K562 treated with DMSO at 1 percent for 12 hours (cell line): ENCODE data around the gene BBS1. TPM values are rescaled to one million over a fixed set of nuclear protein-coding genes. Genes with fewer than 3 reads are reported as not detected.

Experiments
- total RNA-seq: library from RNA; unstranded; fragments of 300-600 nt; gene quantifications from 2 replicates; pipeline ENCODE4 v1.2.3, GENCODE V29; 2022; ENCODE audit not compliant: insufficient read depth

The BBS1 gene
- total RNA-seq: 8.5 and 13.5 TPM in 2 replicates

GRCh38 chr11:66510271-66510989 lies at the start of gene BBS1:
BBS1 (plus strand) TSS chr11:66510635; CDS start chr11:66510660, 25 bp downstream.

GRCh38 chr11:66466225-66467033 lies 44.0 kb upstream of the BBS1 start, which contains the start of gene PELI3:
PELI3 (plus strand) TSS chr11:66466905; CDS start chr11:66468129, 1,224 bp downstream.

DNA sequence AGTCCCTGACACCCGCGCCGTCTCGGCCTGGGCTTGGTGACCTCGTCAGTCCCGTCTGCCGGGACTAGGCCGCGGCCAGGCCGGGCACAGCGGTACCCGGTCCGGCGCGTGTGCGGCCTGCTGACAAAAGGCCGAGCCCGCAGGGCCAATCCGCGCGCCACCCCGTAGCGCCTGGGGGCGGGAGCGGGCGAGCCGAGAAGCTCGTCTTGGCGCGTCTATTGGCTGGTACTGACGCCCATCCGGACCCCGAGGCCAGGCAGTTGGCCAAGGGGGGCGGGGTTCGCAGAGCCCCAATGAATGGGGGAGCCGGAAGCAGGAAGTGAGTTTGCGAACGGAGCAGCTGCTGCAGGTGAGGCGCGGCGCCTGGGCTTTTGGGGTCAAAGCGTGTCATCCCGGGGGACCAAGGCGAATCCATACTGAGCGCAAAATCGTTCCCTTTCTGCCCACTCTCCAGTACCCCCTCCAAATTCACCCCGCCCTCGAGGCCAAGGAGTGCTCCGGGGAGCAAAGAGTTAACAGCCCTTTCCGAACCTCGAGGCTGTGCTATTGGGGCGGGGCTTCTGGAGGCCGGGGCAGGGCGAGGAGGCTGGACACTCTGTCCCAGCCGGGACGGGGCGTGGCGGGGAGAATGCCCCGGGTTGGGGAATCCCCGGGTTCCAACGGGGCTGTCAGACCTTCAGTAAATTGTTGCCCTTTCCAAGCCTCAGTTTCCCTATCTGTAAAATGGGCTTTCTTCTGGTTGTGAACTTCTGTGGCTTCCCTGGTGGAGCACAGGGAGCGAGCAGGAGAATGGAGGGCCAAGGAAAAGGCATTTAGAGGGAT lies 30.1 kb upstream of the BBS1 start, which contains the start of gene DPP3:
DPP3 (plus strand) TSS at position 318 of the 822 bp plus-strand sequence. CDS start 1,767 bp downstream, outside the sequence.

GRCh38 chr11:66545701-66546367 lies 35.4 kb downstream of the BBS1 start, which contains the start of gene ZDHHC24:
ZDHHC24 (minus strand) TSS chr11:66546048; CDS start chr11:66546003, 45 bp downstream.

GRCh38 chr11:66546368-66546965 lies 36.0 kb downstream of the BBS1 start, which contains the start of gene ACTN3:
ACTN3 (plus strand) TSS chr11:66546903; CDS start chr11:66546938, 35 bp downstream.

DNA sequence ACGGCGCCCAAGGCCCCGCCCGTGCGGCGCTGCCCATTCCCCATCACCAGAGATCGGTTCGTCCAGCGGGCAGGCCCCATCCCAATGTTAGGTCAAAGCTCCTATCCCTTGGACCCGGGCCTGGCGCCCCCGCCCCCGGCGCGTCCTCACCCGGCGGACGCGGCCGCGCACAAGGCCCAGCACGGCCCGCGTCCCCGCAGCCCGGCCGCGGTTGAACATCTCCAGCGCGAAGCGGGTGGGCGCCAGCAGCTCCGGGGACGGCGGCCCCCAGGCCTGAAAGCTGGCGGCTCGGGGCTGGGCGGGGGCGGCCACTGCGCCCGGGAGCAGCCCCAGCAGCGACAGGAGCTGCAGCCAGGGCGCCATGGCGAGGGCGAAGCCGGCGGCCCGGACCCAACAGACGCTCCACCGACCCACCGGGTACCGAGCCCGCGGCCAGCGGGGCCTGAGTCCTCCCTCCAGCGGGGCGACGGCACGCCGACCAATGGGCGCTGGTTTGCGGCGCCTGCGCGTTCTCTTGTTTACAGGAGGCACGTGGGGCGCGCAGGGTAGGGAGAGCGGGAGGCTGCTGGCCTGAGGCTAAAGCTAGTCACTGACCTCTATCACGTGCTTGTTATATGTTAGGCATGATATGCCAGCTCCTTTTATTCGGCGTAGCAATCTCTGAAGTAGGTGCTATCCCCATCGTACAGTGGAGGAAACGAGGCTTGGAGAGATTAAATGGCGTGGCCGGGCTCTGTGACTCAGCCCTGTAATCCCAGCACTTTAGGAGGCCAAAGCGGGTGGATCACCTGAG lies 57.9 kb downstream of the BBS1 start, which contains the start of gene CTSF:
CTSF (minus strand) TSS at position 483 of the 793 bp plus-strand sequence; CDS start at position 363, 120 bp downstream.

Other genes starting within 250 kb of the BBS1 start
- 147 and 150 TPM in 2 replicates for gene RAB1B, start 242.0 kb upstream of the BBS1 start, total RNA-seq
- gene CNIH2, start 232.5 kb upstream of the BBS1 start, total RNA-seq: not detected in 2 replicates
- 106 and 126 TPM in 2 replicates for gene YIF1A, start 221.5 kb upstream of the BBS1 start, total RNA-seq
- not detected in 2 replicates for gene TMEM151A, start 218.7 kb upstream of the BBS1 start, total RNA-seq
- not detected in 2 replicates for gene CD248, start 193.6 kb upstream of the BBS1 start, total RNA-seq
- gene RIN1, start 174.2 kb upstream of the BBS1 start, total RNA-seq: 0.59 and 0.91 TPM in 2 replicates
- gene BRMS1, start 165.5 kb upstream of the BBS1 start, total RNA-seq: 44.7 and 57.8 TPM in 2 replicates
- gene B4GAT1, start 163.0 kb upstream of the BBS1 start, total RNA-seq: 27.4 and 34.3 TPM in 2 replicates
- gene SLC29A2, start 138.9 kb upstream of the BBS1 start, total RNA-seq: 7.5 and 12.2 TPM in 2 replicates
- not detected in 2 replicates for gene NPAS4, start 89.6 kb upstream of the BBS1 start, total RNA-seq
- gene MRPL11, start 71.8 kb upstream of the BBS1 start, total RNA-seq: 44.5 and 73.2 TPM in 2 replicates
- gene PELI3, start 43.7 kb upstream of the BBS1 start, total RNA-seq: 4.0 and 7.5 TPM in 2 replicates
- gene DPP3, start 30.2 kb upstream of the BBS1 start, total RNA-seq: 41.1 and 42.9 TPM in 2 replicates
- 6.9 and 8.6 TPM in 2 replicates for gene ZDHHC24, start 35.4 kb downstream of the BBS1 start, total RNA-seq
- gene ACTN3, start 36.3 kb downstream of the BBS1 start, total RNA-seq: not detected in 2 replicates
- gene CTSF, start 58.0 kb downstream of the BBS1 start, total RNA-seq: 20.3 and 24.5 TPM in 2 replicates
- not detected in 2 replicates for gene CCDC87, start 82.4 kb downstream of the BBS1 start, total RNA-seq
- gene CCS, start 82.5 kb downstream of the BBS1 start, total RNA-seq: 40.3 and 40.4 TPM in 2 replicates
- 51.4 and 80.4 TPM in 2 replicates for gene RBM14, start 106.0 kb downstream of the BBS1 start, total RNA-seq
- gene RBM4, start 128.1 kb downstream of the BBS1 start, total RNA-seq: 110 and 113 TPM in 2 replicates
- 14.5 and 27.8 TPM in 2 replicates for gene RBM4B, start 167.3 kb downstream of the BBS1 start, total RNA-seq
- gene SPTBN2, start 218.6 kb downstream of the BBS1 start, total RNA-seq: 6.3 and 15.2 TPM in 2 replicates